8988T (cell line): Measurements from ENCODE around the gene HLTF.
"Not testable (repeated sequence)": the region's sequence is repeated elsewhere in the genome, so short reads cannot be mapped to it uniquely, and the experiment has no call there.

ENCODE experiments used
- DNase-seq: peaks from one replicate; pipeline ENCODE4 v3.0.0; 2011

HLTF gene

DNA sequence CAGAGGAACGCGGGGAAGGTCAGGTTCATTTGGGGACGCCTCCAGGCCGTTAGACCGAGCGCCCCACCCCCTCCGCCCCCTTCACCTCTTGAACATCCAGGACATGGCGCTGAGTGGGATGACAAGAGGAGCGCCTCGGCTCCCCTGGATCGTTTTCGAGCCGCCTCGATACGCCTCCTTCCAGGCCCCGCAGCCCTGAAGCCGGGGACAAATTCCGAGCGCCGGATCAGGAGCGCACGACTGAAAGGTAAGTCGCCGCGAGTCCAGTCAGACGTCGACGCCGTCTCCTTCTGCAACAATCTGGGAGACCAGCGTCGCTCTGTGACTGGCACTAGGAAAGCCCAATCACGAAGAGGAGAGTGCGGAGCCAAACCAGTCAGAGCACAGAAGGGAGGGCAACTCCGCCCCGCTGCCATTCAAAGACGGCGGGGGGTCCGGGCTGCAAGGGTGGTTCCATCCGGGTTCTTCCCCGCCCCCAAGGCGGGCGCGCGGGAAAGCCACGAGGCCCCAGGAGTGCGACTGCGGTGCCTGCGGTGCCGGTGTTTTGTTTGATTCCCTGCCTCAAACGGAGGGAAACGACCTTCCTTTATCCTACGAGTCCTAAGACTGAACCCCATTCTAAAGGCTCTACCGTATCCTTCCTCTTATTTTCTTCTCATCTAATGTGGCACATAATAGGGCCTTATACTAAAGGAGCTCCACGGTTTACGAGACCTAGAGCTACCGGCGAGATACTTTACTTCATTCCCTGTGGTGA, at the start of gene HLTF:
HLTF (minus strand) TSS at position 302 of the 757 bp plus-strand sequence; CDS start at position 105, 197 bp downstream.
- peak; percentile 65 for DNase-seq

DNA sequence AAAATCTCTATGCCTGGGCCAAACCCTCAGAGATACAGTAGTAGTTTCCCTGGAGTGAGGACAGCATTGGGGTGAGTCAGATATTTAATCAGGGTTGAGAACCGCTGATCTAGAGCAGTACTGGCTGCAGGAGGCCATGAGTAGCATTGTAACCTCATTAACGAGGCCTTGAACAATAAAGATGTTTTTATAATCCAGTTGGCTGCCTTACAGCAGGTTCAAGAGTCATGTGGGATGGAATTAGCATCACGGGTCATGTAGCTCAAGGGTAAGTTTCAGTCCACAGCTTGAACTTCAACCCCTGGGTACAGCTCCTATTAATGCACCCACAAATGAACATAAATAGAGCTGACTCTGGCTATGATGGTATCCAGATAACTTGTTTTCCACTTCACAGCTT, 48.2 kb upstream of the HLTF start:
- no peak for DNase-seq

DNA sequence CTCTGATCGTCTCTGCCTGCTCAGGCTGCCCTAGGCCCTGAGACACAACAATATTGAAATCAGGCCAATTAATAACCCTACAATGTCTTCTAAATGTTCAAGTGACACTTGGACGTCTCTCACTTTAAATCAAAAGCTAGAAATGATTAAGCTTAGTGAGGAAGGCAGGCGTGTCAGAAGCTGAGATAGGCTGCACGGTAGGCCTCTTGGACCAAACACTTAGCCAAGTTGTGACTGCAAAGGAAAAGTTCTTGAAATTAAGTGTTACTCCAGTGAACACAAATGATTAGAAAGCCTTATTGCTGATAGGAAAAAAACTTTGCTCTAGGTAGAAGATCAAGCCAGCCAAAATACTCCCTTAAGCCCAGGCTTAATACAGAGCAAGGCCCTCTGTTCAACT, 45.3 kb upstream of the HLTF start:
- DNase-seq = no peak

- DNase-seq = peak; percentile 68
Observed at GRCh38 chr3:149129326-149130205, 43.2 kb upstream of the HLTF start, which contains the start of gene HPS3. Gene HPS3 (plus strand): TSS chr3:149129638. CDS start chr3:149129724, 86 bp downstream.

DNA sequence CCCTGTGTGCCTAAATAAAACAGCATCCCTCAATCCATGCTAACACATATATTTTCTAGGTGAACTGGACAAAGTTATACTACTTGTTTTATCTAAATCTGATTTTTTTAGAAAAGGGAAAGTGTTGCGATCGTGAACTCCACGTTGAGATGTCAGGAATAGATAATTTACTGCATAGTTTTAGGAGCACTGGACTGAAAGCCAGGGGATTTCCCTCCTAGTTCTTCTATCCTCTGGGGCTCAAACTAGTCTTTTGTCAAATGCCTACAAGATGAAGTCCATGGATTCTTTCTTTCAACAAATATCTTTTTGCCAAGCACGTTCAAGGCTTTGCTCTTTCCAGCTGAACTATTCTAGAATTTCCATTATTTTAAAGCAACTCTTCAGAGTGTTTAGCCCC, 42.5 kb upstream of the HLTF start:
- no peak for DNase-seq

GRCh38 chr3:149122721-149123578, 36.6 kb upstream of the HLTF start:
- no peak for DNase-seq

DNA sequence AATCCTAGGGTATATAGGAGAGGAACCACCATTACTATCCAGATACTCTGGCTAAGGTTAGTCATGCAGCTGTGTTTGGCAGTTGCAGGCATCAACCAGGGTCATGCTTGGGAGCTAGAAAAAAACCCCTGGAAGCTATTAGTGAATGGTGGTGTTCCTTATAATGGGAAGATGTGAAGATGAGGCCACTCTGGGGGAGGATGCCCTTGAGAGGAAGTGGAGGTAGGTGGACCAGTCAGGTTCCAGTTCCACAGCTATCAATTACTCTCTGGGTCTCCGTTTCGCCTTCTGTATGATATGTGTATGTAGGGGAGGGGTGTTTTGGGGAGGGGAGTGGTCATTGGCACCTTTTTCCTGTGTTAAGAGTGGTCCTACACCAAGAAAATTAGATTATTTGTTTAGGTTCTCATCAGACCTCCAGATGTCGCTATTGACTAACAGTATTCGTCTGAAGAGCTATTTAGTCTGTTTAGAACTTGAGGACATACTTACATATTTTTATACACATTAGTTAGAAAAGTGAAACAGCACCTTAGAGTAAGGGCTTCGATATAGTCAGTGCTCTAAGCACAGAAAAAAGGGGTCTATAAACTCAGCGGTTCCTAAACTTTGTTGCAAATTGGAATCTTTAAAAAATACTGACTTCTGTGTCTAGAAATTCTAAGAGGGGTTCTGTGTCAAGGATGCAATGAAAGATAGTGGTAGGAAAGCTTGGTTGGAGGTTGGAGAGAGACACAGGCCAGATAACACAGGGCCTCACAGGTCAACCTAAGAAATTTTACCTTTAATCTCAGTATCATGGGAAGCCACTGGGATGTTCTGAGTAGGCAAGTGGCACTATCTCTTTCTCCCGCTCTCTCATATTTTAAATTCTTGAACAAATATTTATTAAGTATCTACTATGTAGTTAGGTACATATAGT, 34.0 kb upstream of the HLTF start:
- peak; percentile 26 for DNase-seq

DNA sequence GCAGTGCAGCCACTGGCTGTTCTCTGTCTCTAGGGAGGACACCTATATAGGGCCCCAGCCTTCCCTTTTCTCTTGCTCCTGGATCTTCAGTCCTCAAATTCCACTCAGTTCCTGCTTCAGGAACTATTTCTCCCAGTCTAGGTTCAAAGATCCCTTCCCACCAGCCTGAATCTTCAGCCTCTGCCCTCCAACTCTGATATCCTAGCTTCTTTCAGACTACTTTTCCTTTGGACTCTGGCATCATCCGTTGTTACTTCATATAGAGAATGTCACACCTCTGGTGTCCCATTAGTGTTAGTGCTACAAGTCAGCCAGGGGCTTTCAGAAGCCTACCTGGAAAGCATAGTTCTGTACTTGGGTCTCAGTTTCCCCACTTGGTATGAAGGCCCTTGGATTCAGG, 33.1 kb upstream of the HLTF start:
- DNase-seq = no peak

DNA sequence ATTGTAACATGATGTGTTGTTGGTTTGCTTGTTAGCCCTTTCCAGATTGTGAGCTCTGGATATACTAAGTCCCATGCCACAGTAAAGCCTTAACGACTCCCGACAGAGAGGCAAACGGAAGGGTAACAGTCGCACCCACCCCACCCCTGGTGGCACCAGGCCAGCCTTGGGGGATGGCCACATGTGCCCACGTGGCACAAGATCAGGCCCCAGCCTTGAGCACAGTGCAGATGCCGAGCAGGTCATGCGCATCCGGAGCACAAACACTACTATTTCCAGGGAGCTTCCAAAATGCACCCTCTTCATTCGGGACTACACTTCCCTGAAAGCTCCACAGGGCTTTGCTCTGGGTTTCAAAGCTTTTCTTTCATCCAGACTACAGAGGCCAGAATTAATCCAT, 32.4 kb upstream of the HLTF start:
- no peak for DNase-seq

- no peak for DNase-seq
Observed at GRCh38 chr3:149115114-149115513, 28.8 kb upstream of the HLTF start.

DNA sequence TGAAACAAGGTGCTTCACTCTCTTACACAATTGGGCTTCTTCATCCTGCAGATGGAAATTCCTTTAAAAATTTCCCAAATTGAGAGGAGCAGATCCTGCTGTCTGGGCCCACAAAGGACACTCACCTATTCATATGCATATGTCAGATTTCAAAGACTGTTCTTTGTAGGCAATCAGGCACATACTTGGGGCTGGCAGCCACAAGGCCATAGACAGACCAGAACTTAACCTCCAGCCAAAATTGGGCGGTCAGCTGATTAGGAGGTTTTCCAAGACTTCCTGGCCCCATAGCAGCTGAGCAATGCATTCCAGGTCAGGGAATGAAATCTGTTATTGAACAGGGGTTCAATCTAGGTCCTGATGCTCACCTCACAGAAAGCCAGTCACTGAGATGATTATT, 28.1 kb upstream of the HLTF start:
- DNase-seq = no peak

- DNase-seq = no peak
Observed at GRCh38 chr3:149104484-149104883, 18.2 kb upstream of the HLTF start.

- DNase-seq = no peak
Observed at GRCh38 chr3:149101641-149102040, 15.3 kb upstream of the HLTF start.

- DNase-seq = no peak
Observed at GRCh38 chr3:149101154-149101553, 14.8 kb upstream of the HLTF start.

DNA sequence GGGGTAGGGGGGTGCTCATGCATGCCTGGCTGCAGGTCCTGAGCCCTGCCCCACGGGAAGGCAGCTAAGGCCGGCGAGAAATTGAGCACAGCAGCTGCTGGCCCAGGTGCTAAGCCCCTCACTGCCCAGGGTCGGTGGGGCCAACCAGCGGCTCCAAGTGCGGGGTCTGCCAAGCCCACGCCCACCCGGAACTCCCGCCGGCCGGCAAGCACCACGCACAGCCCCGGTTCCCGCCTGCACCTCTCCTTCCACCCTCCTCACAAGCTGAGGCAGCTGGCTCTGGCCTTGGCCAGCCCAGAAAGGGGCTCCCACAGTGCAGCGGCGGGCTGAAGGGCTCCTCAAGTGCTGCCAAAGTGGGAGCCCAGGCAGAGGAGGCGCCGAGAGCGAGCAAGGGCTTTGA, 11.7 kb upstream of the HLTF start:
- DNase-seq = not testable (repeated sequence)

DNA sequence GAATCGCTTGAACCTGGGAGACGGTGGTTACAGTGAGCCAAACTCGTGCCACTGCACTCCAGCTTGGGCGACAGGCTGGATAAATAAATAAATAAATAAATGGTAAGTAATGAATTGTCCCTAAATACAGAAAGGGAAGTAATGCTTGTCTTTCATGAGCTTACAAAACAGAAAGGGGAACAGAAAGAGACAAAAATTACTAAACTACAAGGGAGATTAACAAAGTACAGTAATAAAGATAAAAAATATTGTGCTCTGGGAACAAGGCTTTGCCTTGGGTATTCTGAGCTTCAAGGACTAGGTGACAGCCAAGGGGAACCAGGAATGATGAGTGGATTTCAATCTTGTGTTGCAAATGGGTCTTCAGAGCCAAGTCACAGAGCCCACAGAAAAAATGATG, 9.2 kb upstream of the HLTF start:
- DNase-seq = no peak

- no peak for DNase-seq
Observed at GRCh38 chr3:149091983-149092382, 5.7 kb upstream of the HLTF start.

GRCh38 chr3:149090907-149091306, 4.6 kb upstream of the HLTF start:
- no peak for DNase-seq

GRCh38 chr3:149090461-149090860, 4.1 kb upstream of the HLTF start:
- DNase-seq = no peak

DNA sequence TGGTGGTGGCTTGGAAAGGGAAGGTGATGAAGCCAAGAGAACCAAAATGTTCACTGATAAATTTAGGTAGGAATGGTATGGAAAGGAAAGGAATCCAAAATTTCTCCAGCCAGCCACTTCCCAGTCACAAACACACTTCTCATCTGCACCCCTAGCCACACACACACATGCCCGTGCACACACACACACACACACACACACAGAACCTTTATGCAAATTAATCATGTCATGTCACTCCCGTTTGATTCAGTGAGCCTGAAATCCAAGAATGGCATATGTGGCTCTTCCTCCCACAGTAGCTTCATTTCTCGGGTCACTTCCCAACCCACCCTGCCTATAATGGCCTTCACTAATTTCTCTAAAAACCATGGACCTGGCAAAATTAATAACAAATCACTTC, 3.1 kb upstream of the HLTF start:
- DNase-seq = no peak

- no peak for DNase-seq
Observed at GRCh38 chr3:149087208-149087607, 875 bp upstream of the HLTF start.

- no peak for DNase-seq
Observed at GRCh38 chr3:149085828-149086231, 503 bp downstream of the HLTF start.
